K562 (cell line): ENCODE measurements around the gene PPP1R9A. TPM values are rescaled to one million over a fixed set of nuclear protein-coding genes. Genes with fewer than 3 reads are reported as not detected.

Experiments used
- ATAC-seq: fragments of 200-7000 bp; cut with Tn5 transposase; 3 replicates; pipeline ENCODE4 v1.9.1; 2020; ENCODE audit warnings: moderate library complexity
- BruUV-seq: library from RNA; stranded (reverse); fragments of 400-500 nt; replicated peaks from 2 replicates; lab custom pipeline; 2021; lab: Mats Ljungman, UMichigan
- CTCF ChIA-PET: fragments of 300-600 bp; formaldehyde crosslinking; extraction: SDS; loops from one replicate; lab custom pipeline; 2021; ENCODE audit warnings: low intra/inter-chr PET ratio; lab: Yijun Ruan, JAX
- POLR2A ChIA-PET: fragments of 300-600, 350-650 bp; sonication (Branson Sonifier 250); formaldehyde crosslinking; extraction: SDS; loops from one replicate; lab custom pipeline; 2021; ENCODE audit warnings: antibody characterized with exemption, inconsistent platforms; lab: Yijun Ruan, JAX
- DNase-seq, 4 experiments: peaks; one replicate each; pipeline versions ENCODE4 v3.0.0 to v3.0.0-alpha.2; 2011 to 2018; ENCODE audit warnings: low spot score in 3 of 4, mixed read lengths in 3 of 4; ENCODE audit errors: extremely low read depth in 1 of 4
- FAIRE-seq: peaks from 2 replicates; lab custom pipeline; 2011; peaks lifted over from hg19 to GRCh38; lab: Jason Lieb, UNC
- H2AFZ ChIP-seq: 2 replicates; pipeline ENCODE4 v1.6.0; 2011; ENCODE audit warnings: low read depth, low read length, control low read depth, inconsistent platforms
- H3K27ac ChIP-seq: fragments of 200-600 bp; 3 replicates; pipeline ENCODE4 v1.8.0; 2011; ENCODE audit warnings: low read depth, mild to moderate bottlenecking, control low read depth, inconsistent platforms, low read length, moderate library complexity, mixed read lengths; ENCODE audit errors: extremely low read depth
- H3K27me3 ChIP-seq, 2 experiments: fragments of 300-600 bp in 1 of 2; 2 replicates in 1 of 2; 3 replicates in 1 of 2; pipeline versions ENCODE4 v1.6.0 to v1.8.0; 2011; ENCODE audit warnings: inconsistent platforms in 2 of 2, low read length in 2 of 2, mild to moderate bottlenecking in 1 of 2, mixed read lengths in 1 of 2, moderate library complexity in 1 of 2; ENCODE audit not compliant: control insufficient read depth in 2 of 2, insufficient read depth in 2 of 2
- H3K36me3 ChIP-seq: fragments of 300-600 bp; 3 replicates; pipeline ENCODE4 v1.8.0; 2011; ENCODE audit warnings: mild to moderate bottlenecking, low read length, inconsistent platforms; ENCODE audit not compliant: control insufficient read depth, insufficient read depth
- H3K4me1 ChIP-seq, 2 experiments: fragments of 200-600 bp in 1 of 2; replicated peaks in 1 of 2; 2 replicates in 1 of 2; 3 replicates in 1 of 2; pipeline versions ENCODE4 v1.5.1 to v1.8.0; 2011; ENCODE audit warnings: inconsistent platforms in 2 of 2, low read length in 2 of 2, mild to moderate bottlenecking in 1 of 2, mixed read lengths in 1 of 2, moderate library complexity in 1 of 2; ENCODE audit not compliant: control insufficient read depth in 2 of 2, insufficient read depth in 2 of 2
- H3K4me2 ChIP-seq: 2 replicates; pipeline ENCODE4 v1.6.1; 2011; ENCODE audit warnings: low read length, control low read depth, inconsistent platforms, mixed read lengths; ENCODE audit not compliant: insufficient read depth
- H3K4me3 ChIP-seq: fragments of 200-600 bp; sonication (generic), shearing (Covaris generic); 2 replicates; pipeline ENCODE4 v1.5.1; 2016; ENCODE audit warnings: control low read depth, inconsistent platforms
- H3K79me2 ChIP-seq: fragments of 200-600 bp; 3 replicates; pipeline ENCODE4 v1.8.0; 2011; ENCODE audit warnings: low read length, inconsistent platforms; ENCODE audit not compliant: control insufficient read depth, insufficient read depth
- H3K9ac ChIP-seq, 2 experiments: 2 replicates each; pipeline versions ENCODE4 v1.6.0 to v1.6.1; 2011; ENCODE audit warnings: low read depth in 2 of 2, low read length in 2 of 2, control low read depth in 1 of 2, inconsistent platforms in 1 of 2, mild to moderate bottlenecking in 1 of 2, mixed read lengths in 1 of 2; ENCODE audit not compliant: insufficient read depth in 1 of 2
- H3K9me1 ChIP-seq: one replicate; pipeline ENCODE4 v1.6.0; 2011; ENCODE audit warnings: inconsistent platforms, mild to moderate bottlenecking, low read length, moderate library complexity; ENCODE audit not compliant: control insufficient read depth, insufficient read depth
- H3K9me3 ChIP-seq: replicated peaks from 2 replicates; pipeline ENCODE4 v1.5.1; 2011; ENCODE audit warnings: low read depth, low read length, inconsistent platforms; ENCODE audit not compliant: control insufficient read depth, insufficient read depth
- H4K20me1 ChIP-seq: replicated peaks from 2 replicates; pipeline ENCODE4 v1.6.1; 2011; ENCODE audit warnings: low read length, inconsistent platforms, mixed read lengths; ENCODE audit not compliant: control insufficient read depth, insufficient read depth
- CBX1 ChIP-seq: sonication (generic); IDR thresholded peaks from 2 replicates; pipeline ENCODE4 v1.6.1; 2016; ENCODE audit warnings: antibody characterized with exemption, low read depth, mild to moderate bottlenecking
- HDAC8 ChIP-seq: fragments of 450-650 bp; IDR thresholded peaks from 2 replicates; pipeline ENCODE4 v1.6.1; 2016; ENCODE audit warnings: mild to moderate bottlenecking, missing genetic modification characterization, moderate library complexity, missing compliant biosample characterization
- RB1 ChIP-seq: fragments of 450-650 bp; IDR thresholded peaks from 2 replicates; pipeline ENCODE4 v1.6.1; 2017; ENCODE audit warnings: low read depth, mild to moderate bottlenecking
- RNF2 ChIP-seq: sonication (generic); IDR thresholded peaks from 2 replicates; pipeline ENCODE4 v1.6.1; 2016
- SAP30 ChIP-seq: fragments of 200-600 bp; sonication (generic); IDR thresholded peaks from 2 replicates; pipeline ENCODE4 v1.6.1; 2012; ENCODE audit warnings: borderline replicate concordance, low read depth, mild to moderate bottlenecking, moderate library complexity, low read length, control low read depth, inconsistent platforms; ENCODE audit not compliant: insufficient read depth, poor library complexity, severe bottlenecking
- SIX5 ChIP-seq, 2 experiments: IDR thresholded peaks; 2 replicates each; pipeline ENCODE4 v1.6.1; 2011; ENCODE audit warnings: low read length in 2 of 2, borderline replicate concordance in 1 of 2, low read depth in 1 of 2, mild to moderate bottlenecking in 1 of 2, moderate library complexity in 1 of 2; ENCODE audit not compliant: insufficient read depth in 1 of 2
- TCFL5 ChIP-seq: fragments of 250-450 bp; sonication (Bioruptor Pico); conservative IDR thresholded peaks from 2 replicates; pipeline ENCODE4 v1.6.1; 2021; ENCODE audit warnings: mild to moderate bottlenecking, moderate library complexity, matching md5 sums
- THRAP3 ChIP-seq: fragments of 450-650 bp; IDR thresholded peaks from 2 replicates; pipeline ENCODE4 v1.6.1; 2016; ENCODE audit warnings: mild to moderate bottlenecking, inconsistent platforms, borderline replicate concordance
- ZC3H4 ChIP-seq: sonication (generic); formaldehyde crosslinking; IDR thresholded peaks from 2 replicates; pipeline ENCODE4 v1.9.0; 2021; ENCODE audit warnings: missing genetic modification reagents, borderline replicate concordance
- ZNF717 ChIP-seq: fragments of 250-450 bp; sonication (Bioruptor Pico); IDR thresholded peaks from 2 replicates; pipeline ENCODE4 v1.5.0; 2021
- WGBS: fragments of 100-300 bp; shearing (Covaris generic); methylation state at CpG from one replicate; pipeline ENCODE4 v1.1.6; 2016; ENCODE audit warnings: low coverage, mixed read lengths; ENCODE audit not compliant: insufficient coverage; ENCODE audit errors: missing lambda C conversion rate; 5-methylcytosine and 5-hydroxymethylcytosine counted together
- in situ Hi-C: fragments of 300-500 bp; cut with MboI; formaldehyde crosslinking; loops from 4 replicates; pipeline ENCODE4 v1.15.0; 2018; ENCODE audit warnings: inconsistent platforms, mixed read lengths
- intact Hi-C: fragments of 100-400 bp; cut with micrococcal nuclease; formaldehyde crosslinking; loops from 2 replicates; pipeline ENCODE4 v1.14.2; 2022
- polyA plus RNA-seq, 8 experiments: library from polyadenylated mRNA; depleted of rRNA in 4 of 8; stranded (reverse) in 5 of 8; unstranded in 3 of 8; fragments of >200 nt; fragmentation: Nextera tagmentation in 2 of 8; fragmentation: Illumina TruSeq in 1 of 8; extraction: Ambion mirVana in 2 of 8; extraction: Trizol in 1 of 8; gene quantifications; 2 replicates each; pipeline versions ENCODE4 v1.2.1 to v1.2.3, GENCODE V29; 2011 to 2014; ENCODE audit warnings: inconsistent platforms in 1 of 8, missing spikeins in 1 of 8
- total RNA-seq, 7 experiments: library from RNA; depleted of rRNA in 6 of 7; stranded (reverse); fragments of >200 nt in 6 of 7; fragmentation: Illumina TruSeq in 2 of 7; extraction: Trizol in 2 of 7; gene quantifications; 2 replicates each; pipeline versions ENCODE4 v1.2.1 to v1.2.3, GENCODE V29; 2011 to 2021; ENCODE audit warnings: low replicate concordance in 1 of 7
- TF ChIP-seq, protein P1 (sequence below): fragments of 250-450 bp; sonication (Bioruptor Pico); IDR thresholded peaks from 2 replicates; pipeline ENCODE4 v1.4.0; 2020
- TF ChIP-seq, protein P2 (sequence below), 2 experiments: fragments of 450-650 bp; IDR thresholded peaks; 2 replicates each; pipeline ENCODE4 v1.6.1; 2018; ENCODE audit warnings: mild to moderate bottlenecking in 2 of 2, low read depth in 1 of 2; ENCODE audit not compliant: partially characterized antibody in 2 of 2

Gene PPP1R9A
- total and polyA plus RNA-seq, 9 of the 15 experiments (the other 6 are each of a cell fraction or from before 2014, with no cell fraction given) = 0.24 TPM; not detected in 8

- intact Hi-C loops = no loop called here
- TF ChIP-seq, protein P1, sequence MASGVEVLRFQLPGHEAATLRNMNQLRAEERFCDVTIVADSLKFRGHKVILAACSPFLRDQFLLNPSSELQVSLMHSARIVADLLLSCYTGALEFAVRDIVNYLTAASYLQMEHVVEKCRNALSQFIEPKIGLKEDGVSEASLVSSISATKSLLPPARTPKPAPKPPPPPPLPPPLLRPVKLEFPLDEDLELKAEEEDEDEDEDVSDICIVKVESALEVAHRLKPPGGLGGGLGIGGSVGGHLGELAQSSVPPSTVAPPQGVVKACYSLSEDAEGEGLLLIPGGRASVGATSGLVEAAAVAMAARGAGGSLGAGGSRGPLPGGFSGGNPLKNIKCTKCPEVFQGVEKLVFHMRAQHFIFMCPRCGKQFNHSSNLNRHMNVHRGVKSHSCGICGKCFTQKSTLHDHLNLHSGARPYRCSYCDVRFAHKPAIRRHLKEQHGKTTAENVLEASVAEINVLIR (CRISPR knock-in tag) = no peak
- no peak for TF ChIP-seq TCFL5 (CRISPR knock-in tag)
- no peak for TF ChIP-seq RB1
- no peak for TF ChIP-seq ZC3H4 (CRISPR knock-in tag)
- TF ChIP-seq THRAP3 = no peak
- no peak for TF ChIP-seq ZNF717
- TF ChIP-seq, protein P2, sequence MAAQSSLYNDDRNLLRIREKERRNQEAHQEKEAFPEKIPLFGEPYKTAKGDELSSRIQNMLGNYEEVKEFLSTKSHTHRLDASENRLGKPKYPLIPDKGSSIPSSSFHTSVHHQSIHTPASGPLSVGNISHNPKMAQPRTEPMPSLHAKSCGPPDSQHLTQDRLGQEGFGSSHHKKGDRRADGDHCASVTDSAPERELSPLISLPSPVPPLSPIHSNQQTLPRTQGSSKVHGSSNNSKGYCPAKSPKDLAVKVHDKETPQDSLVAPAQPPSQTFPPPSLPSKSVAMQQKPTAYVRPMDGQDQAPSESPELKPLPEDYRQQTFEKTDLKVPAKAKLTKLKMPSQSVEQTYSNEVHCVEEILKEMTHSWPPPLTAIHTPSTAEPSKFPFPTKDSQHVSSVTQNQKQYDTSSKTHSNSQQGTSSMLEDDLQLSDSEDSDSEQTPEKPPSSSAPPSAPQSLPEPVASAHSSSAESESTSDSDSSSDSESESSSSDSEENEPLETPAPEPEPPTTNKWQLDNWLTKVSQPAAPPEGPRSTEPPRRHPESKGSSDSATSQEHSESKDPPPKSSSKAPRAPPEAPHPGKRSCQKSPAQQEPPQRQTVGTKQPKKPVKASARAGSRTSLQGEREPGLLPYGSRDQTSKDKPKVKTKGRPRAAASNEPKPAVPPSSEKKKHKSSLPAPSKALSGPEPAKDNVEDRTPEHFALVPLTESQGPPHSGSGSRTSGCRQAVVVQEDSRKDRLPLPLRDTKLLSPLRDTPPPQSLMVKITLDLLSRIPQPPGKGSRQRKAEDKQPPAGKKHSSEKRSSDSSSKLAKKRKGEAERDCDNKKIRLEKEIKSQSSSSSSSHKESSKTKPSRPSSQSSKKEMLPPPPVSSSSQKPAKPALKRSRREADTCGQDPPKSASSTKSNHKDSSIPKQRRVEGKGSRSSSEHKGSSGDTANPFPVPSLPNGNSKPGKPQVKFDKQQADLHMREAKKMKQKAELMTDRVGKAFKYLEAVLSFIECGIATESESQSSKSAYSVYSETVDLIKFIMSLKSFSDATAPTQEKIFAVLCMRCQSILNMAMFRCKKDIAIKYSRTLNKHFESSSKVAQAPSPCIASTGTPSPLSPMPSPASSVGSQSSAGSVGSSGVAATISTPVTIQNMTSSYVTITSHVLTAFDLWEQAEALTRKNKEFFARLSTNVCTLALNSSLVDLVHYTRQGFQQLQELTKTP (IDR thresholded peaks at IDR 0.05; ENCODE audit: low read depth in 1 of 2, partially characterized antibody in 2 of 2) = no peak
- TF ChIP-seq CBX1 = no peak
- no peak for TF ChIP-seq HDAC8 (tag)
- no peak for TF ChIP-seq RNF2
- no peak for TF ChIP-seq SAP30
- no peak for TF ChIP-seq SIX5 (IDR thresholded peaks at IDR 0.05; ENCODE audit: borderline replicate concordance in 1 of 2, insufficient read depth in 1 of 2, low read depth in 1 of 2, low read length in 2 of 2)
Observed at GRCh38 chr7:94882891-94883290, 24.5 kb upstream of the PPP1R9A start.

More at GRCh38 chr7:94882891-94883290, 24.5 kb upstream of the PPP1R9A start:
- H4K20me1 ChIP-seq = no peaks in the 10 kb centered on the region
- H3K79me2 ChIP-seq = no peaks in the 10 kb centered on the region
- FAIRE-seq (no peak), ATAC-seq (no peak), DNase-seq (no peak)
- in situ Hi-C loops = no loop called here
- no TSS peak for BruUV-seq
- no peaks in the 10 kb centered on the region; a peak in 1 of 5 replicates for H3K27me3 ChIP-seq
- H2AFZ ChIP-seq = no peak overlapping the region
- no peak overlapping the region for H3K9ac ChIP-seq
- POLR2A ChIA-PET = no interaction called here
- 3% methylated on average over 2 of the region's 2 CpGs for WGBS
- no peaks in the 10 kb centered on the region for H3K36me3 ChIP-seq
- H3K4me2 ChIP-seq = no peak overlapping the region
- no peaks in the 10 kb centered on the region for H3K9me1 ChIP-seq
- CTCF ChIA-PET = no interaction called here
- H3K9me3 ChIP-seq = no peaks in the 10 kb centered on the region
- H3K4me3 ChIP-seq = no peak overlapping the region
- no peaks in the 10 kb centered on the region for H3K4me1 ChIP-seq
- no peak overlapping the region for H3K27ac ChIP-seq
